Left lung (tissue), 10 donors: ENCODE results near the gene DMRT1. TPM values are rescaled to one million over a fixed set of nuclear protein-coding genes. Genes with fewer than 3 reads are reported as not detected.

ENCODE experiments used
- ATAC-seq: fragments of 200-7000 bp; cut with Tn5 transposase; one replicate; pipeline ENCODE4 v1.9.1; 2020; ENCODE audit warnings: moderate library complexity
- DNase-seq, 4 donors: peaks; one replicate each; pipeline ENCODE4 v3.0.0-alpha.2; 2013 to 2020
- H3K27ac ChIP-seq, 2 donors: fragments of 200-600 bp; sonication (generic) in 1 of 2; one replicate each; pipeline versions ENCODE4 v1.5.0 to v1.8.0; 2020 to 2021
- H3K27me3 ChIP-seq, 2 donors: fragments of 200-600 bp; sonication (generic) in 1 of 2; one replicate each; pipeline versions ENCODE4 v1.5.0 to v1.8.0; 2020 to 2021
- H3K36me3 ChIP-seq, 2 donors: fragments of 200-600 bp; sonication (generic) in 1 of 2; one replicate each; pipeline versions ENCODE4 v1.5.0 to v1.8.0; 2020 to 2021
- H3K4me1 ChIP-seq, 2 donors: fragments of 200-600 bp; one replicate each; pipeline ENCODE4 v1.8.0; 2021
- H3K4me3 ChIP-seq, 2 donors: fragments of 200-600 bp; sonication (generic) in 1 of 2; one replicate each; pipeline versions ENCODE4 v1.5.0 to v1.8.0; 2020 to 2021; ENCODE audit warnings: mild to moderate bottlenecking in 1 of 2
- H3K9me3 ChIP-seq, 2 donors: fragments of 200-600 bp; sonication (generic) in 1 of 2; one replicate each; pipeline versions ENCODE4 v1.5.0 to v1.8.0; 2020 to 2021
- intact Hi-C, 2 donors: fragments of 100-400 bp; cut with DNase I; formaldehyde crosslinking; loops; one replicate each; pipeline versions ENCODE4 v1.11.2 to v1.14.2; 2022
- polyA plus RNA-seq, 6 donors: library from polyadenylated mRNA; unstranded; fragments of 120-200 nt; gene quantifications; one replicate each; pipeline ENCODE4 v1.2.1, GENCODE V29; 2013; ENCODE audit not compliant: insufficient read length in 6 of 6
- total RNA-seq, 2 donors: library from RNA; stranded (reverse); fragmentation: NEBNext Ultra II Directional; extraction: Animal tissue kit (Norgen Biotek cat#: 25700); gene quantifications; one replicate each; pipeline ENCODE4 v1.2.1, GENCODE V29; 2021
- TF ChIP-seq, protein P1 (sequence below), 2 donors: fragments of 200-600 bp; sonication (generic) in 1 of 2; IDR thresholded peaks; one replicate each; pipeline versions ENCODE4 v1.5.0 to v1.8.0; 2021; ENCODE audit warnings: antibody characterized with exemption in 2 of 2
- donor health status: DM: no; HTN: yes; CAD: no.
- donor health status: DM: no; HTN: no; CAD: no.

DMRT1 gene
- total and polyA plus RNA-seq, 8 donors, result 0.09 TPM; not detected in 7

DNA sequence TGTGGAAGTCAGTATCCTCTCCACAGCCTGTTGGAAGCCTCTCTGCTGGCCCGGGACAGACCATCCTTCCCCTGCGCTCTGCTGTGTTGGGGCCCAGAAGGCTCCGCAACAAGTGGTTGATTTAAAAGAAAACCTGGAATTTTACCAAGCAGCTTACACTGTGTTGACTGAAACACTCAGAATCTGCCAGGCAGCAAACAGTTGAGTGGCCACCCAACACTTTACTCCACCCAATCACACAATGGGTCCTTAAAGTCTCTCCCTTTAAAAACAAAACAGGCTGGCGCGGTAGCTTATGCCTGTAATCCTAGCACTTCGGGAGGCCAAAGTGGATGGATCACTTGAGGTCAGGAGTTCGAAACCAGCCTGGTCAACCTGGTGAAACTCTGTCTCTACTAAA lies 107.0 kb downstream of the DMRT1 start:
- intact Hi-C loops, result no loop called here
- Histone ChIP-seq H3K36me3 (no peaks in the 10 kb centered on the region), H3K27ac (no peak overlapping the region), H3K4me3 (no peak overlapping the region), H3K27me3 (peaks cover 25 to 77% of the 10 kb centered on the region in 2 donors), H3K4me1 (no peaks in the 10 kb centered on the region), H3K9me3 (no peaks in the 10 kb centered on the region)
- peak; percentile 94 for ATAC-seq
- TF ChIP-seq, protein P1, sequence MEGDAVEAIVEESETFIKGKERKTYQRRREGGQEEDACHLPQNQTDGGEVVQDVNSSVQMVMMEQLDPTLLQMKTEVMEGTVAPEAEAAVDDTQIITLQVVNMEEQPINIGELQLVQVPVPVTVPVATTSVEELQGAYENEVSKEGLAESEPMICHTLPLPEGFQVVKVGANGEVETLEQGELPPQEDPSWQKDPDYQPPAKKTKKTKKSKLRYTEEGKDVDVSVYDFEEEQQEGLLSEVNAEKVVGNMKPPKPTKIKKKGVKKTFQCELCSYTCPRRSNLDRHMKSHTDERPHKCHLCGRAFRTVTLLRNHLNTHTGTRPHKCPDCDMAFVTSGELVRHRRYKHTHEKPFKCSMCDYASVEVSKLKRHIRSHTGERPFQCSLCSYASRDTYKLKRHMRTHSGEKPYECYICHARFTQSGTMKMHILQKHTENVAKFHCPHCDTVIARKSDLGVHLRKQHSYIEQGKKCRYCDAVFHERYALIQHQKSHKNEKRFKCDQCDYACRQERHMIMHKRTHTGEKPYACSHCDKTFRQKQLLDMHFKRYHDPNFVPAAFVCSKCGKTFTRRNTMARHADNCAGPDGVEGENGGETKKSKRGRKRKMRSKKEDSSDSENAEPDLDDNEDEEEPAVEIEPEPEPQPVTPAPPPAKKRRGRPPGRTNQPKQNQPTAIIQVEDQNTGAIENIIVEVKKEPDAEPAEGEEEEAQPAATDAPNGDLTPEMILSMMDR (IDR thresholded peaks at IDR 0.05), result no peak
- DNase-seq, result peak in 2 of 4 donors; percentile 55 to 73

DNA sequence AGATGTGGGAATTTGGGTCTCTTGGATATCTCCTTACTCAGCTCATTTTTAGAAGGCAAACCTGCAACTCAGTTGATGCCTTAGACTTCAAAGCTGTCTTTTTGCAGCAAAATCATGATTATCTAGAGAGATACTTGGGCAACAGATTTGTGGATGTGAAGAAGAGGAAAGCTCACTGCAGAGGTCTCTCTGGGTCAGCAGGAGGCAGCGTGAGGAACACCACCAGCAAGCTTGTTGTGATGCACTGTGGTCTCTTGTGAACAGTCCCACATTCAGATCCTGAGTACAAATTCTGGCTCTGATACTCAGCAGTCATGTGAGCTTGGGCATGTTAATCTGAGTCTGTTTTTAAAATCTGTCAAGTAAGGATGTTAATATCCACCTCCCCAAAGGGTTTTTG lies 108.6 kb downstream of the DMRT1 start:
- TF ChIP-seq, protein P1 (IDR thresholded peaks at IDR 0.05), result no peak
- no peak for DNase-seq
- Histone ChIP-seq H3K27me3 (peaks cover 25 to 77% of the 10 kb centered on the region in 2 donors), H3K4me1 (no peaks in the 10 kb centered on the region), H3K9me3 (no peaks in the 10 kb centered on the region), H3K27ac (no peak overlapping the region), H3K4me3 (no peak overlapping the region), H3K36me3 (no peaks in the 10 kb centered on the region)
- intact Hi-C loops, result no loop called here
- ATAC-seq, result no peak

DNA sequence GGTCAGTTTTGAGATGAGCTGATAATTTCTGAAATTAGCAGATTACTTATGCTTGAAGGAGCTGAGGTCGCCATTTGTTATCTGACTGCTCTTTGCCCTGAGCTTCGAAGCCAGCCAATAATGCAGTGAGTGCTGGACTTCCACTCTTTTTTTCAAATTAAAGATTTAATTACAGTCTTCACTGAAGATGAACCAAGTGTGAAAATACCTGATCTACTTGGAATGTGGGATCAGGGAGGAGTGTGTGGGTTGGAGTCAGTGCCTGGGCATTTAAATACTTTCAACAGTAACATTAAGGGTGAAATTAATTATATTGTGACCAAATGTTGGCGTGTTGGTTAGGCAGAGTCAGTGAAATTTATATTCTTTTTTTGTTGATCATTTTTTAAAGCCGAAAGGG lies 111.0 kb downstream of the DMRT1 start:
- no peak overlapping the region for H3K27ac ChIP-seq
- H3K4me3 ChIP-seq, result no peak overlapping the region
- ATAC-seq, result no peak
- no peaks in the 10 kb centered on the region for H3K4me1 ChIP-seq
- no peak for DNase-seq
- H3K27me3 ChIP-seq, result peaks cover 25 to 86% of the 10 kb centered on the region in 2 donors
- no peaks in the 10 kb centered on the region for H3K36me3 ChIP-seq
- TF ChIP-seq, protein P1 (IDR thresholded peaks at IDR 0.05), result no peak
- intact Hi-C loops, result no loop called here
- H3K9me3 ChIP-seq, result no peaks in the 10 kb centered on the region

DNA sequence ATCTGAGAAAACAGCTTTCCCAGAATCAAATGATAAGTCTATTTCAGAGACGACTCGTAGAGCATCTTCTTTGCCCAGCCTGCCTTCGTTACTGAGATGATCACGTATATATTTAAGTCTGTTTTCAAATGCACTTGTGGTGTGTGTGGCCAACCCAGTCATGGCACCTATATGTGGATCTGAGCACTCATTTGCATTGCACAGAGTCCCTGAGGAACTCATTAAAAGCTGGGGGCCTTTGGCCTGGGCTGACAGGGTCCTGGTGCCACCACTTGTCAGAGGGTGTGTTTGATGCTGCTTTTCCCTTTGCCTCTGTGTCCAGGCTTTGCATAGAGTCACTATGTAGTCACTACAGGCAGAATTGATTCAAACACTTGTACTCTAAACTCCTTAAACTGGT lies 117.6 kb downstream of the DMRT1 start:
- H3K4me1 ChIP-seq, result no peaks in the 10 kb centered on the region
- no peak for ATAC-seq
- DNase-seq, result no peak
- H3K36me3 ChIP-seq, result no peaks in the 10 kb centered on the region
- H3K9me3 ChIP-seq, result no peaks in the 10 kb centered on the region
- TF ChIP-seq, protein P1 (IDR thresholded peaks at IDR 0.05), result no peak
- peaks cover 17 to 96% of the 10 kb centered on the region in 2 donors for H3K27me3 ChIP-seq
- intact Hi-C loops, result no loop called here
- H3K27ac ChIP-seq, result no peak overlapping the region
- no peak overlapping the region for H3K4me3 ChIP-seq

DNA sequence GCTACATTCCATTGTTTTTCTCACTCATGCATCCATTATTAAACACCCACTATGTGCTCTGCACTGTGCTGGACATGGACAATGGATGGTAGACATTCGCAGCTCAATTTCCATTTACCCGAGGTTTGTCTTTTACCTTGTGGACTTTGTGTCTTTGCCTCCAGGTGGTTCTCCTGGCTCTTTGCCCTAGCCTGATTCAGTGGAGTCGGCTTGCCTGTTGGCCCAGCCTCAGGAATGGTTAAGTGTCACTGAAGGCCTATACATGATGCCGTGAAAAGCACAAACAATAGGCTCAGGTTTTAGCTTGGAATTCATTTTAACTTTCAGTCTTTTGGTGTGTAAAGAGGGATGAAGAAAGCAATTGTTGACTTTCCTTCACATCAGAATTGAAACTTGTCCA lies 118.4 kb downstream of the DMRT1 start:
- Histone ChIP-seq H3K4me3 (no peak overlapping the region), H3K27me3 (peaks cover 21 to 96% of the 10 kb centered on the region in 2 donors), H3K36me3 (no peaks in the 10 kb centered on the region), H3K9me3 (no peaks in the 10 kb centered on the region), H3K27ac (no peak overlapping the region), H3K4me1 (no peaks in the 10 kb centered on the region)
- ATAC-seq (no peak), DNase-seq (no peak)
- TF ChIP-seq, protein P1 (IDR thresholded peaks at IDR 0.05), result no peak
- intact Hi-C loops, result no loop called here
